ENCODE data around the gene NFYC. TPM values are rescaled to one million over a fixed set of nuclear protein-coding genes. Genes with fewer than 3 reads are reported as not detected.

NFYC gene
- polyA plus RNA-seq, 1 experiment = 37.9 TPM

GRCh38 chr1:40648928-40649591, 42.4 kb upstream of the NFYC start:
- CTCF ChIA-PET = no interaction called here

GRCh38 chr1:40649592-40649930, 41.9 kb upstream of the NFYC start:
- ChIA-PET CTCF (no interaction called here), POLR2A (no interaction called here)
- H3K4me3 ChIP-seq (ENCODE audit: low read depth, low read length) = no peak overlapping the region
- no peak for TF ChIP-seq CTCF (IDR thresholded peaks at IDR 0.05; ENCODE audit: low read depth, low read length)
- no peaks in the 10 kb centered on the region for H3K9me3 ChIP-seq (ENCODE audit: control insufficient read depth, insufficient read depth, low read length)
- DNase-seq (ENCODE audit: low read depth, low spot score) = no peak
- no peak overlapping the region for H3K27ac ChIP-seq (ENCODE audit: low read depth, low read length)
- H3K27me3 ChIP-seq (ENCODE audit: control insufficient read depth, insufficient read depth, low read length) = peaks cover 22% of the 10 kb centered on the region

More at GRCh38 chr1:40648928-40649591, 42.4 kb upstream of the NFYC start:
- DNase-seq (ENCODE audit: low read depth, low spot score) = no peak
- Histone ChIP-seq H3K27me3 (ENCODE audit: control insufficient read depth, insufficient read depth, low read length) (peaks cover 18% of the 10 kb centered on the region), H3K9me3 (ENCODE audit: control insufficient read depth, insufficient read depth, low read length) (no peaks in the 10 kb centered on the region), H3K4me3 (ENCODE audit: low read depth, low read length) (no peak overlapping the region), H3K27ac (ENCODE audit: low read depth, low read length) (no peak overlapping the region)
- POLR2A ChIA-PET = no interaction called here
- no peak for TF ChIP-seq CTCF (IDR thresholded peaks at IDR 0.05; ENCODE audit: low read depth, low read length)

- peak; percentile 30 for TF ChIP-seq CTCF (IDR thresholded peaks at IDR 0.05; ENCODE audit: low read depth, low read length)
- no peak for DNase-seq (ENCODE audit: low read depth, low spot score)
- CTCF ChIA-PET = interaction anchor here (0.6 kb wide), 1 partner anchor 300 kb away, joined by 4 read pairs; no protein-coding TSS in a partner anchor
- H3K27me3 ChIP-seq (ENCODE audit: control insufficient read depth, insufficient read depth, low read length) = peaks cover 27% of the 10 kb centered on the region
- no peak overlapping the region for H3K27ac ChIP-seq (ENCODE audit: low read depth, low read length)
- POLR2A ChIA-PET = no interaction called here
- H3K4me3 ChIP-seq (ENCODE audit: low read depth, low read length) = no peak overlapping the region
- H3K9me3 ChIP-seq (ENCODE audit: control insufficient read depth, insufficient read depth, low read length) = no peaks in the 10 kb centered on the region
These were observed 41.4 kb upstream of the NFYC start for GRCh38 chr1:40650075-40650474.

- CTCF ChIA-PET = interaction anchor here (0.7 kb wide), 1 partner anchor 37 kb away, joined by 3 read pairs; no protein-coding TSS in a partner anchor
- TF ChIP-seq CTCF (IDR thresholded peaks at IDR 0.05; ENCODE audit: low read depth, low read length) = no peak
- Histone ChIP-seq H3K4me3 (ENCODE audit: low read depth, low read length) (no peak overlapping the region), H3K9me3 (ENCODE audit: control insufficient read depth, insufficient read depth, low read length) (no peaks in the 10 kb centered on the region), H3K27me3 (ENCODE audit: control insufficient read depth, insufficient read depth, low read length) (peaks cover 31% of the 10 kb centered on the region), H3K27ac (ENCODE audit: low read depth, low read length) (no peak overlapping the region)
- POLR2A ChIA-PET = no interaction called here
- no peak for DNase-seq (ENCODE audit: low read depth, low spot score)
These were observed 40.2 kb upstream of the NFYC start for GRCh38 chr1:40651138-40651857.

- CTCF ChIA-PET = no interaction called here
- H3K27ac ChIP-seq (ENCODE audit: low read depth, low read length) = no peak overlapping the region
- H3K4me3 ChIP-seq (ENCODE audit: low read depth, low read length) = no peak overlapping the region
- no peaks in the 10 kb centered on the region for H3K9me3 ChIP-seq (ENCODE audit: control insufficient read depth, insufficient read depth, low read length)
- no peak for DNase-seq (ENCODE audit: low read depth, low spot score)
- POLR2A ChIA-PET = no interaction called here
- H3K27me3 ChIP-seq (ENCODE audit: control insufficient read depth, insufficient read depth, low read length) = peaks cover 31% of the 10 kb centered on the region
- no peak for TF ChIP-seq CTCF (IDR thresholded peaks at IDR 0.05; ENCODE audit: low read depth, low read length)
These were observed 39.0 kb upstream of the NFYC start for GRCh38 chr1:40652468-40652867.

Measured in AG04450 (cell line).